Lung (tissue), 12 donors: ENCODE results near the gene LCN10. TPM values are rescaled to one million over a fixed set of nuclear protein-coding genes. Genes with fewer than 3 reads are reported as not detected.

ENCODE experiments used
- ATAC-seq: fragments of 200-7000 bp; cut with Tn5 transposase; one replicate; pipeline ENCODE4 v1.9.1; 2020; ENCODE audit warnings: moderate number of reproducible peaks; ENCODE audit not compliant: insufficient read depth, low FRiP score
- DNase-seq, 3 donors: peaks; one replicate each; pipeline ENCODE4 v3.0.0-alpha.2; 2013 to 2017
- H3K27ac ChIP-seq, 2 donors: one replicate each; pipeline ENCODE4 v1.5.1; 2013; ENCODE audit warnings: mild to moderate bottlenecking in 2 of 2, moderate library complexity in 2 of 2, control low read depth in 1 of 2, inconsistent platforms in 1 of 2, low read depth in 1 of 2, low read length in 1 of 2
- H3K27me3 ChIP-seq, 3 donors: one replicate each; pipeline ENCODE4 v1.5.1; 2013; ENCODE audit warnings: low read length in 2 of 3; ENCODE audit not compliant: control insufficient read depth in 3 of 3, insufficient read depth in 3 of 3
- H3K36me3 ChIP-seq, 4 donors: one replicate each; pipeline ENCODE4 v1.5.1; 2013; ENCODE audit warnings: low read length in 4 of 4, mild to moderate bottlenecking in 1 of 4, moderate library complexity in 1 of 4; ENCODE audit not compliant: control insufficient read depth in 4 of 4, insufficient read depth in 4 of 4
- H3K4me1 ChIP-seq, 5 donors: one replicate each; pipeline ENCODE4 v1.5.1; 2013; ENCODE audit warnings: low read length in 5 of 5, mild to moderate bottlenecking in 2 of 5, moderate library complexity in 1 of 5; ENCODE audit not compliant: control insufficient read depth in 5 of 5, insufficient read depth in 5 of 5
- H3K4me3 ChIP-seq: one replicate; pipeline ENCODE4 v1.5.1; 2013; ENCODE audit warnings: mild to moderate bottlenecking, control low read depth, moderate library complexity
- H3K9ac ChIP-seq, 2 donors: one replicate each; pipeline ENCODE4 v1.5.1; 2013; ENCODE audit warnings: low read length in 2 of 2, control low read depth in 1 of 2; ENCODE audit not compliant: insufficient read depth in 1 of 2
- H3K9me3 ChIP-seq, 4 donors: one replicate each; pipeline ENCODE4 v1.5.1; 2013; ENCODE audit warnings: low read length in 3 of 4, mild to moderate bottlenecking in 1 of 4, moderate library complexity in 1 of 4; ENCODE audit not compliant: control insufficient read depth in 4 of 4, insufficient read depth in 3 of 4
- CTCF ChIP-seq: IDR thresholded peaks from 2 replicates; pipeline ENCODE4 v1.5.1; 2012; ENCODE audit warnings: mild to moderate bottlenecking; ENCODE audit errors: control extremely low read depth, extremely low read depth
- whole genome bisulfite sequencing, 2 donors: extraction: QIAGEN DNeasy Blood & Tissue Kit; methylation state at CpG; one replicate each; pipeline ENCODE4 v1.1.7; 2013; 5-methylcytosine and 5-hydroxymethylcytosine counted together
- polyA plus RNA-seq, 2 donors: library from polyadenylated mRNA; stranded (reverse); fragments of 200-250 nt; gene quantifications; one replicate each; pipeline ENCODE4 v1.2.1, GENCODE V29; 2013
- total RNA-seq, 2 donors: library from RNA; depleted of rRNA in 1 of 2; stranded (reverse); fragments of >200 nt in 1 of 2; gene quantifications; one replicate each; pipeline ENCODE4 v1.2.1, GENCODE V29; 2014 to 2021
- donor health status: control.
- donor health status: control.
- donor health status: Bipolar disorder and iron deficiency.
- donor health status: healthy.
- donor health status: DM: yes; HTN: yes; CAD: no.

Gene LCN10
- total and polyA plus RNA-seq, 4 donors = 0.72 to 6.4 (median 4.7) TPM; not detected in 1

- ATAC-seq (no peak), DNase-seq (peak in 1 of 3 donors; percentile 41)
- Histone ChIP-seq H3K27ac (peak overlapping the region in 1 of 2 donors; percentile 47), H3K4me1 (peaks cover 0 to 17% (median 5%) of the 10 kb centered on the region in 5 donors), H3K4me3 (no peak overlapping the region), H3K9ac (no peak overlapping the region), H3K9me3 (no peaks in the 10 kb centered on the region), H3K27me3 (peaks cover 0 to 2% (median 0%) of the 10 kb centered on the region in 3 donors), H3K36me3 (no peaks in the 10 kb centered on the region)
- 39 to 46% methylated on average over 32 of the region's 32 CpGs for WGBS, 2 donors
- TF ChIP-seq CTCF = peak; percentile 31
Observed at GRCh38 chr9:136694163-136694871, 48.4 kb downstream of the LCN10 start.

- Histone ChIP-seq H3K36me3 (no peaks in the 10 kb centered on the region), H3K27me3 (peaks cover 0 to 2% (median 0%) of the 10 kb centered on the region in 3 donors), H3K9me3 (no peaks in the 10 kb centered on the region), H3K27ac (peak overlapping the region in 1 of 2 donors; percentile 78), H3K4me3 (no peak overlapping the region), H3K9ac (no peak overlapping the region), H3K4me1 (peaks cover 0 to 20% (median 11%) of the 10 kb centered on the region in 5 donors)
- ATAC-seq (peak; percentile 65), DNase-seq (no peak)
- 55 to 70% methylated on average over 15 of the region's 15 CpGs for WGBS, 2 donors
- no peak for TF ChIP-seq CTCF
Observed at GRCh38 chr9:136693490-136694162, 49.1 kb downstream of the LCN10 start.

- Histone ChIP-seq H3K36me3 (no peaks in the 10 kb centered on the region), H3K4me3 (no peak overlapping the region), H3K27ac (peak overlapping the region in 1 of 2 donors; percentile 78), H3K9ac (no peak overlapping the region), H3K27me3 (no peaks in the 10 kb centered on the region), H3K9me3 (no peaks in the 10 kb centered on the region), H3K4me1 (peaks cover 0 to 22% (median 15%) of the 10 kb centered on the region in 5 donors)
- ATAC-seq (no peak), DNase-seq (no peak)
- no peak for TF ChIP-seq CTCF
- 63 to 73% methylated on average over 14 of the region's 14 CpGs for WGBS, 2 donors
Observed at GRCh38 chr9:136693135-136693489, 49.6 kb downstream of the LCN10 start.
